CD14-positive monocyte (primary cell): ENCODE measurements around the gene C19orf44. TPM values are rescaled to one million over a fixed set of nuclear protein-coding genes. Genes with fewer than 3 reads are reported as not detected.
A peak's percentile ranks its signal among the peaks of the same experiment; 100 is the strongest.
"Not testable (repeated sequence)": the region's sequence is repeated elsewhere in the genome, so short reads cannot be mapped to it uniquely, and the experiment has no call there.

Experiments
- DNase-seq, 3 donors: peaks; one replicate each; pipeline ENCODE4 v3.0.0-alpha.2; 2011 to 2022
- H2AFZ ChIP-seq: 2 replicates; pipeline ENCODE4 v1.6.0; 2012; ENCODE audit warnings: mild to moderate bottlenecking, low read depth, low read length, inconsistent platforms; ENCODE audit not compliant: insufficient read depth, poor library complexity, severe bottlenecking
- H3K27ac ChIP-seq, 2 donors: 1 replicate in 1 of 2; 2 replicates in 1 of 2; pipeline ENCODE4 v1.5.1; 2012 to 2013; ENCODE audit warnings: low read length in 2 of 2, control low read depth in 1 of 2, inconsistent platforms in 1 of 2, low read depth in 1 of 2, mild to moderate bottlenecking in 1 of 2
- H3K27me3 ChIP-seq, 2 donors: one replicate each; pipeline versions ENCODE4 v1.6.0 to v1.6.1; 2011 to 2013; ENCODE audit warnings: low read length in 2 of 2; ENCODE audit not compliant: control insufficient read depth in 2 of 2, insufficient read depth in 2 of 2
- H3K36me3 ChIP-seq, 2 donors: replicated peaks in 1 of 2; 1 replicate in 1 of 2; 2 replicates in 1 of 2; pipeline versions ENCODE4 v1.5.1 to v1.6.1; 2012 to 2013; ENCODE audit warnings: low read length in 2 of 2, control low read depth in 1 of 2, inconsistent platforms in 1 of 2, mild to moderate bottlenecking in 1 of 2; ENCODE audit not compliant: insufficient read depth in 2 of 2, control insufficient read depth in 1 of 2
- H3K4me1 ChIP-seq, 2 donors: 1 replicate in 1 of 2; 2 replicates in 1 of 2; pipeline versions ENCODE4 v1.5.1 to v1.6.1; 2012 to 2013; ENCODE audit warnings: low read length in 2 of 2, control low read depth in 1 of 2, inconsistent platforms in 1 of 2, mild to moderate bottlenecking in 1 of 2, moderate library complexity in 1 of 2; ENCODE audit not compliant: insufficient read depth in 2 of 2, control insufficient read depth in 1 of 2
- H3K4me2 ChIP-seq: replicated peaks from 2 replicates; pipeline ENCODE3; 2012; ENCODE audit warnings: low read length, moderate library complexity, mild to moderate bottlenecking; ENCODE audit not compliant: poor library complexity, severe bottlenecking; ENCODE audit errors: extremely low read depth
- H3K4me3 ChIP-seq, 3 experiments: fragments of 200-600 bp in 1 of 3; sonication (generic) in 1 of 3; replicated peaks in 1 of 3; 1 replicate in 2 of 3; 2 replicates in 1 of 3; pipeline ENCODE4 v1.5.1; 2011 to 2013; ENCODE audit warnings: low read length in 3 of 3, mild to moderate bottlenecking in 3 of 3, control low read depth in 2 of 3, low read depth in 2 of 3, inconsistent platforms in 1 of 3, moderate library complexity in 1 of 3
- H3K79me2 ChIP-seq: 2 replicates; pipeline ENCODE4 v1.6.0; 2012; ENCODE audit warnings: mild to moderate bottlenecking, control low read depth, inconsistent platforms, low read length, moderate library complexity; ENCODE audit not compliant: insufficient read depth
- H3K9ac ChIP-seq: 2 replicates; pipeline ENCODE4 v1.6.0; 2017; ENCODE audit warnings: low read length, mild to moderate bottlenecking; ENCODE audit not compliant: insufficient read depth, poor library complexity, severe bottlenecking
- H3K9me3 ChIP-seq, 2 donors: replicated peaks in 1 of 2; 1 replicate in 1 of 2; 2 replicates in 1 of 2; pipeline versions ENCODE4 v1.5.1 to v1.6.1; 2012 to 2013; ENCODE audit warnings: low read length in 2 of 2, control low read depth in 1 of 2; ENCODE audit not compliant: control insufficient read depth in 1 of 2, insufficient read depth in 1 of 2
- H4K20me1 ChIP-seq: 2 replicates; pipeline ENCODE4 v1.6.0; 2012; ENCODE audit warnings: mild to moderate bottlenecking, low read length, control low read depth, moderate library complexity; ENCODE audit not compliant: insufficient read depth
- H3K27ac Mint-ChIP-seq, 7 donors: one replicate each; pipeline ENCODE4 v1.8.0; 2020; ENCODE audit warnings: mild to moderate bottlenecking in 7 of 7, mixed read lengths in 7 of 7, moderate library complexity in 6 of 7, inconsistent platforms in 2 of 7
- H3K27me3 Mint-ChIP-seq, 3 donors: one replicate each; pipeline ENCODE4 v1.8.0; 2021 to 2022; ENCODE audit warnings: low read depth in 3 of 3, mild to moderate bottlenecking in 3 of 3, mixed read lengths in 3 of 3, moderate library complexity in 3 of 3, inconsistent platforms in 1 of 3
- H3K36me3 Mint-ChIP-seq, 2 donors: one replicate each; pipeline ENCODE4 v1.8.0; 2020; ENCODE audit warnings: mixed read lengths in 2 of 2, inconsistent platforms in 1 of 2, mild to moderate bottlenecking in 1 of 2
- H3K4me1 Mint-ChIP-seq: one replicate; pipeline ENCODE4 v1.8.0; 2020; ENCODE audit warnings: mild to moderate bottlenecking, mixed read lengths
- H3K4me3 Mint-ChIP-seq, 2 donors: one replicate each; pipeline ENCODE4 v1.8.0; 2020; ENCODE audit warnings: mild to moderate bottlenecking in 2 of 2, mixed read lengths in 2 of 2, moderate library complexity in 1 of 2
- H3K9me3 Mint-ChIP-seq, 7 donors: one replicate each; pipeline ENCODE4 v1.8.0; 2020 to 2022; ENCODE audit warnings: mixed read lengths in 7 of 7, mild to moderate bottlenecking in 6 of 7, moderate library complexity in 6 of 7, inconsistent platforms in 2 of 7
- CTCF ChIP-seq: fragments of 200-600 bp; IDR thresholded peaks from one replicate; pipeline ENCODE4 v1.8.0; 2022; ENCODE audit warnings: antibody characterized with exemption, mild to moderate bottlenecking
- WGBS: methylation state at CpG from one replicate; pipeline ENCODE4 v1.1.5; 2013; ENCODE audit warnings: missing lambda C conversion rate; ENCODE audit not compliant: insufficient coverage; 5-methylcytosine and 5-hydroxymethylcytosine counted together
- intact Hi-C, 2 donors: fragments of 100-400 bp; cut with micrococcal nuclease; formaldehyde crosslinking; loops; one replicate each; pipeline versions ENCODE4 v1.15.0 to v1.15.1; 2023
- polyA plus RNA-seq, 3 donors: library from polyadenylated mRNA; depleted of rRNA in 1 of 3; unstranded in 2 of 3; stranded (reverse) in 1 of 3; fragments of 300-500 nt in 2 of 3; fragments of >200 nt in 1 of 3; fragmentation: Illumina TruSeq in 2 of 3; gene quantifications; 1 replicate in 2 of 3; 2 replicates in 1 of 3; pipeline ENCODE4 v1.2.3, GENCODE V29; 2012 to 2021

The C19orf44 gene
- polyA plus RNA-seq, 3 donors = 0.58 to 0.65 TPM; not detected in 1

GRCh38 chr19:16542910-16543472 is 46.8 kb downstream of the C19orf44 start:
- DNase-seq = peak in 1 of 3 donors; percentile 3
- intact Hi-C loops = loop anchor here (2.0 to 5.0 kb wide), 3 partner anchors 28 to 46 kb away; partner anchors contain the start of genes C19orf44 (in 2 of the 2) and CALR3 (in 2 of the 2)
- Mint-ChIP-seq H3K27me3 (no peaks in the 10 kb centered on the region), H3K9me3 (no peaks in the 10 kb centered on the region), H3K4me3 (peak overlapping the region; percentile 87 to 92), H3K4me1 (peaks cover 41% of the 10 kb centered on the region), H3K27ac (peak overlapping the region; percentile 79 to 90 (median 86)), H3K36me3 (peaks cover 11 to 26% of the 10 kb centered on the region in 2 donors)
- peaks cover 9 to 18% of the 10 kb centered on the region in 2 donors for H3K36me3 ChIP-seq
- H3K27me3 ChIP-seq = no peaks in the 10 kb centered on the region
- H2AFZ ChIP-seq = peak overlapping the region; percentile 96
- H3K9ac ChIP-seq = peak overlapping the region; percentile 93
- peak overlapping the region; percentile 63 to 90 for H3K27ac ChIP-seq
- H3K9me3 ChIP-seq = no peaks in the 10 kb centered on the region
- H4K20me1 ChIP-seq = peaks cover 40% of the 10 kb centered on the region
- peaks cover 66% of the 10 kb centered on the region for H3K79me2 ChIP-seq
- no peak for TF ChIP-seq CTCF
- H3K4me1 ChIP-seq = peaks cover 23 to 32% of the 10 kb centered on the region in 2 donors
- 0% methylated on average over 1 of the region's 15 CpGs for WGBS
- peak overlapping the region; percentile 73 to 99 (median 86) for H3K4me3 ChIP-seq
- peak overlapping the region; percentile 95 for H3K4me2 ChIP-seq

GRCh38 chr19:16543734-16544133 is 47.5 kb downstream of the C19orf44 start:
- H3K27me3 Mint-ChIP-seq, H2AFZ ChIP-seq, H3K9me3 Mint-ChIP-seq, H3K9me3 ChIP-seq, H3K27me3 ChIP-seq, H3K4me3 Mint-ChIP-seq, H3K9ac ChIP-seq, H3K4me3 ChIP-seq, DNase-seq, H3K4me2 ChIP-seq: not testable (repeated sequence)
- H3K36me3 Mint-ChIP-seq = peaks cover 7 to 19% of the 10 kb centered on the region in 2 donors
- H3K79me2 ChIP-seq = peaks cover 58% of the 10 kb centered on the region
- no CpG with 5 or more reads among the region's 6 CpGs for WGBS
- H3K27ac ChIP-seq = peak overlapping the region in 1 of 2 donors; percentile 90
- peaks cover 33% of the 10 kb centered on the region for H4K20me1 ChIP-seq
- peaks cover 23 to 35% of the 10 kb centered on the region in 2 donors for H3K4me1 ChIP-seq
- peak overlapping the region in 4 of 7 donors; percentile 46 to 74 (median 60) for H3K27ac Mint-ChIP-seq
- H3K4me1 Mint-ChIP-seq = peaks cover 39% of the 10 kb centered on the region
- H3K36me3 ChIP-seq = peaks cover 7 to 11% of the 10 kb centered on the region in 2 donors
- intact Hi-C loops = loop anchor here (2.0 to 5.0 kb wide), 3 partner anchors 27 to 46 kb away; partner anchors contain the start of genes C19orf44 (in 2 of the 2) and CALR3 (in 2 of the 2)
